HG03558 (cell line): ENCODE measurements around the gene LRRC41.
"Not testable (repeated sequence)": the region's sequence is repeated elsewhere in the genome, so short reads cannot be mapped to it uniquely, and the experiment has no call there.

ENCODE experiments used
- ATAC-seq: cut with Tn5 transposase; IDR thresholded peaks from one replicate; pipeline ENCODE4 v1.9.1; 2021; ENCODE audit warnings: moderate number of reproducible peaks; ENCODE audit not compliant: unreplicated experiment; ENCODE audit errors: extremely low read depth

LRRC41 gene, protein sequence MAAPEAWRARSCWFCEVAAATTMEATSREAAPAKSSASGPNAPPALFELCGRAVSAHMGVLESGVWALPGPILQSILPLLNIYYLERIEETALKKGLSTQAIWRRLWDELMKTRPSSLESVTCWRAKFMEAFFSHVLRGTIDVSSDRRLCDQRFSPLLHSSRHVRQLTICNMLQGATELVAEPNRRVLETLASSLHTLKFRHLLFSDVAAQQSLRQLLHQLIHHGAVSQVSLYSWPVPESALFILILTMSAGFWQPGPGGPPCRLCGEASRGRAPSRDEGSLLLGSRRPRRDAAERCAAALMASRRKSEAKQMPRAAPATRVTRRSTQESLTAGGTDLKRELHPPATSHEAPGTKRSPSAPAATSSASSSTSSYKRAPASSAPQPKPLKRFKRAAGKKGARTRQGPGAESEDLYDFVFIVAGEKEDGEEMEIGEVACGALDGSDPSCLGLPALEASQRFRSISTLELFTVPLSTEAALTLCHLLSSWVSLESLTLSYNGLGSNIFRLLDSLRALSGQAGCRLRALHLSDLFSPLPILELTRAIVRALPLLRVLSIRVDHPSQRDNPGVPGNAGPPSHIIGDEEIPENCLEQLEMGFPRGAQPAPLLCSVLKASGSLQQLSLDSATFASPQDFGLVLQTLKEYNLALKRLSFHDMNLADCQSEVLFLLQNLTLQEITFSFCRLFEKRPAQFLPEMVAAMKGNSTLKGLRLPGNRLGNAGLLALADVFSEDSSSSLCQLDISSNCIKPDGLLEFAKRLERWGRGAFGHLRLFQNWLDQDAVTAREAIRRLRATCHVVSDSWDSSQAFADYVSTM

GRCh38 chr1:46303038-46303871 lies at the start of gene LRRC41, which contains the start of gene UQCRH:
LRRC41 (minus strand) TSS chr1:46303616; CDS start chr1:46303322, 294 bp downstream.
UQCRH (plus strand) TSS chr1:46303698; CDS start chr1:46303767, 69 bp downstream.
- peak; percentile 67 for ATAC-seq

- ATAC-seq: no peak
Measured at GRCh38 chr1:46352363-46352762, 48.9 kb upstream of the LRRC41 start.

GRCh38 chr1:46345281-46345680 lies 41.9 kb upstream of the LRRC41 start:
- no peak for ATAC-seq

DNA sequence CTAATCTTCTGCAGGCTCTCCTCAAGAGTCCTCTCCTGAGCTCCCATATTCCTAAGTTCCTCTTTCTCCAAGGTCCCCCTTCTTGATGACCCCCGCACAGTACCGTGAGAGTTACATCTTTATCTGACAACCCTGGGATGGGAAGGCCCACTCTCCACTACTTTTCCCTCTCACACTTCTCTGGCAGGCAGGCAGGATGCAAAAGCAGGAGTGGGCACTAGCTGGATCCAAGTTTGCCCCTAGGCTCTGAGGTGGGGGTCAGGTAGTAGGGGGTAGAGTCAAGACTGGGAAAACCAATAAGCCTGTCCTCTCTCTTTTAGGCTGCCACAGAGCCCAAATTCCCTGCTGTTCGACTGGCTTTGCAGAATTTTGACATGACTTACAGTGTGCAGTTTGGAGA lies 41.1 kb upstream of the LRRC41 start:
- no peak for ATAC-seq

- ATAC-seq: no peak
Measured at GRCh38 chr1:46343705-46344104, 40.3 kb upstream of the LRRC41 start.

GRCh38 chr1:46343351-46343695 lies 39.9 kb upstream of the LRRC41 start:
- no peak for ATAC-seq

- no peak for ATAC-seq
Measured at GRCh38 chr1:46342677-46343350, 39.4 kb upstream of the LRRC41 start.

DNA sequence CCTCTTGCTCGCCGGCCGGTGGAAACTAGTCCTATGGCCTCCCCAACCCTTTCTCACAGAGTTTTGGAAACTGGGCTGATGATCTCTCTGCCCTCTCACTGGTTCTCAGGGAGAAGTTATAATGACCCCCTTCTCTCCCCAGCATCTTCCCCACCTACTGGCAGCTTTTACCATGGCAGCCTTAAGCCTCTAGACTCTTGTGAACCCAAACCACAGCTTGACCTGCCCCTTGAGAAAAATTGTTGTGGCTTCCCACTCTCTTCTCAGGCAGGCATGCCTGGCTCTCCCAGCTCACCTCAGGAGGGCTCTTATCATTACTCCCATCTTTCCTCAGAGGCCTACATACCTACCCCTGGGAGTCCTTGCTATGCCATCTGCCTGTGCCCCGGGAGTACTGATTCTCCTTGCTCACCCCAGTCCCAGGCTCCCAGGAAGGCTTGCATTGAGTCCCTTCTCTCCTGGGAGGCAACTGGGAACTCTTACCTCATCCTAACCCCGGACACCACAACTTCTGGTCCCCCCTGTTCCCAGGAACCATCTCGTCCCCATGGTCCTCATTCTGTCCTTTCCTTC lies 38.8 kb upstream of the LRRC41 start:
- ATAC-seq: no peak

GRCh38 chr1:46341222-46342083 lies 38.0 kb upstream of the LRRC41 start:
- ATAC-seq: no peak

DNA sequence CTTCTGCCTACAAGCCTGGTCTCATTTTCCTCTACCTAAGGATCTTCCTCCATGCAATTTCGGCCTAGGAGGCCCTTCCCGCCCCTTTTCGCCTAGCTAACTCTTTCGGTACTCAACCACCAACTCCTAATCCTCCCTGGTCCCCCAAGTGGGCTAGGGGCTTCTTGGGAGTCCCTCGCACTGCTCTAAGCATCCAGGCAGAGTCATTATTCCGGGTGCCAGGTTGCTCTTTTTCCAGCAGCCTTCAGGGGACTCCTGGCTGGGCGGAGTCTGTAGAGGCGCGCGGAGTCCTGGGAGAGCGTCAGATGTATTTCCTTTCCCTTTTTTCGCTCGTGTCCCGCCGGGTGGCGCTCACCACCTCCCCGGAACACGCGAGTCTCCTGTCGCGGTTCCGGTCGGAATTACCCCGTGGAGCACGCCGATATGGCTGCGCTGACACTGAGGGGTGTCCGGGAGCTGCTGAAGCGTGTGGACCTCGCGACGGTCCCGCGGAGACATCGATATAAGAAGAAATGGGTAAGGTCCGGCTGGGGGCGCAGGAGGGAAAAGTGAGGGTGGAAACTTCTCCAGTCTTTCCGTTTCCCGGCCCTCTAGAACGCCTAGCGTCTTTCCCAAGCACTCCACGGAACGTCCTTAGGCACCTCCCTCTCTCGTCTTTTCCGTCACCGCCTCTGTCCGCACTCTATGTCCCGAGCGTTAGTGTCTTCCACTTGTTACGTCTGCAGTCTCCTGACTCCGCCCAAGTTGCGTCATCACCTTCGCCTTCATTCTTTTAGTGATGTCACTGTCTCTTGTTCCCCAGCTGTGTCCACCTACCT lies 37.2 kb upstream of the LRRC41 start, which contains the start of gene NSUN4:
TSS of gene NSUN4 (plus strand) at position 404 of the 818 bp plus-strand sequence. CDS start at position 424, 20 bp downstream.
- ATAC-seq: peak; percentile 60

DNA sequence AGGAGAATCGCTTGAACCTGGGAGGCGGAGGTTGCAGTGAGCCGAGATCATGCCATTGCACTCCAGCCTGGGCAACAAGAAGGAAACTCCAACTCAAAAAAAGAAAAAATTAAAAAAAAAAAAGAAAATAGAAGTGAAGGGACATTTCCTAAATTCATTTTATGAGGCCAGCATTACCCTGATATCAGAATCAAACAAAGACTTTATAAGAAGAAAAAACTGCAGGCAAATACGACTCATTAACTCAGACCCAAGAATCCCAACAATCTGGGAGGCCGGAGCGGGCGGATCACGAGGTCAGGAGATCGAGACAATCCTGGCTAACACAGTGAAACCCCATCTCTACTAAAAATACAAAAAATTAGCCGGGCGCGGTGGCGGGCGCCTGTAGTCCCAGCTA lies 34.0 kb upstream of the LRRC41 start:
- ATAC-seq: not testable (repeated sequence)

DNA sequence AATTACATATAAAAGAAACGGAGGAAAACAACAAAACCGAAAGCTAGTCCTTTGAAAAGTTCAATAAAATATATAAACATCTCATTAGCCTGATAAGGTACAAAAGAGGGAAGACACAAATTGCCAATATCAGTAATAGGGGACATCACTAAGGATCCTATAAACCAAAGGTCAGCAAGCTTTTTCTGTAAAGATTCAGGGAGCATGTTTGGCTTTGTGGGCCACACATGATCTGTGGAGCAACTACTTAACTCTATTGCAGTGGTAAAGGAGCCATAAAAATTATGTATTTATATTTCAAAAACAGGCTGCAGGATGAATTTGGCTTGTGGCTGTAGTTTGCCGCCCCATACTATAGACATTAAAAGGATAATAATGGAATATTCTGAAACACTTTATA lies 31.7 kb upstream of the LRRC41 start:
- ATAC-seq: no peak

DNA sequence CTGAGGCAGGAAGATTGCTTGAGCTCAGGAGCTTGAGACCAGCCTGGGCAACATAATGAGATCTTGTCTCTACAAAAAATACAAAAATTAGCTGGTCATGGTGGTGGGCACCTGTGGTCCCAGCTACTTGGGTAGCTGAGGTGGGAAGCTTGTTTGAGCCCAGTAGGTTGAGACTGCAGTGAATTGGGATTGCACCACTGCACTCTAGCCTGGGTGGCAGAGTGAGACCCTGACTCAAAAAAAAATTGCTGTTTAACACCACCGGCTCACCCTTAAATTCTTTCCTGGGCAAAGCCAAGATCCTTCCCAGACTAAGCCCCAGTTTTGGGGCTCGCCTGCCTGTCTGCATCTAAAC lies 30.6 kb upstream of the LRRC41 start:
- no peak for ATAC-seq

- no peak for ATAC-seq
Measured at GRCh38 chr1:46333300-46334029, 30.0 kb upstream of the LRRC41 start.

- ATAC-seq: not testable (repeated sequence)
Measured at GRCh38 chr1:46331786-46332540, 28.5 kb upstream of the LRRC41 start.

- not testable (repeated sequence) for ATAC-seq
Measured at GRCh38 chr1:46330381-46330780, 27.0 kb upstream of the LRRC41 start.
